GM18508 (cell line): ENCODE results near the gene CTF1.

Experiments
- ATAC-seq: cut with Tn5 transposase; IDR thresholded peaks from one replicate; pipeline ENCODE4 v1.9.1; 2021; ENCODE audit warnings: moderate number of reproducible peaks; ENCODE audit not compliant: insufficient read depth, unreplicated experiment

The CTF1 gene

DNA sequence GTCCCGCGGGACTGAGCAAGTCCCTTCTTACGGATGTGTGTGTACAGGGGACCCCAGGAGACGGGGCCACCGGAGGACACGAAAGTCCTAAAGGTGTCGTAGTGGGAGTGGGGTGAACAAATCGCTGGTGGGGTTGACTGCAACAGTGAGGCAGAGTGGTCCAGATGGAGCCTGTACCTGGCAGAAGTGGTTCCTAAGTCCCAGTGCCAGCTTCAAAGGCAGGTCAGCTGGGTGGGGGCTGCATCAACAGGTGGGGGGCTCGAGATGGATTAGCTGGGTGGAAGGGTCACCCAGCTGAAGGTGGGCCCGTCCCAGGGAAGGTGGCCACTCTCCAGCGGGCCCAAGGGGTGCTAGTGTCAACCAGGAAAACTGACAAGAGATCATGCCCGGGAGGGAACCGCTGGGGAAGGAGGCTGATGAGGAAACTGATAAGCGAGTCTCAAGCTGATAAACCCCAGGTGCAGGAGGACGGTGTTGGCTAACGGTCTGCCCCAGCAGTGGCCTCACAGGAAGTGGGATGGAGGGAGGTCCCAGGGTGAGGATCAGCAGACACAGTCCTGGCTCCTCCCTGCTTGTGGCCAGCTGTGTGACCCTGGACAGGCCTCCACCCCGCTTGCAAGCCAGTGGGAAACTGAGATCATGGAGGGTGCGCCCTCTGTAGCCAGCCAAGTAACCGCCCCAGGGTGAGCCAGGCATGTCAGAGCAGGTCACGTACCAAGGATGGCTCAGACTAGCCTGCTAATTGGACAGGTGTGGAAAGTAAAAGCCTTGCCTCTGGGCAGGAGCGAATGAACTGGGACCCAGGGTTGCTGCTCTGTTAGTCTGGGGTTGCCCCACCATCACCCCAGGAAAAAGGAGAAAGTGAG lies 53.5 kb downstream of the CTF1 start:
- no peak for ATAC-seq

DNA sequence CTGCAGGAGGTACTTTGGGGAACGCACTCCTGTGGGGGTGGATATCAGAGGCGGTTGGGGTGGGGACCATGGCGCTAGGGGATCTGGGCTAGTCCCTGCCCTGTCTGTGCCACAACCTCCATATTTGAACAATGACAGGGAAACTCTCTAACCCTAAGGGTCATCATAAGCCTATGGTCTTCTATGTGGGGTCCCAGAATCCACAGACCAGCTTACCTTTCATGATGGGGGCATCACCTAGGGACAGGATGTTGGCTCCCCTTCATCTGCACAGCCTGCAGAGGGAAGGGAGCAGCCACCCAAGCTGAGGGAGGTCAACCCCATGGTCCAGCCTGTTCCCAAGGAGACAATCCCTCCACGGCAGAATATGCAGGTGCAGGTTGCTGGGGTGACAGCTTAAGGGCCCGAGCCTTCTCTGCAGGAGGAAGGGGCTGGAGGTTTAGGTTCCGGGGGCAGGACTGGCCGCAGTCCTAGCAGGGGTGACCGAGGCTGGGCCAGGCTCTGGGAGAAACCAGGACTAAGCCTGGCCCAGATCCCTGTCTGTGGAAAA lies 54.2 kb downstream of the CTF1 start:
- no peak for ATAC-seq

DNA sequence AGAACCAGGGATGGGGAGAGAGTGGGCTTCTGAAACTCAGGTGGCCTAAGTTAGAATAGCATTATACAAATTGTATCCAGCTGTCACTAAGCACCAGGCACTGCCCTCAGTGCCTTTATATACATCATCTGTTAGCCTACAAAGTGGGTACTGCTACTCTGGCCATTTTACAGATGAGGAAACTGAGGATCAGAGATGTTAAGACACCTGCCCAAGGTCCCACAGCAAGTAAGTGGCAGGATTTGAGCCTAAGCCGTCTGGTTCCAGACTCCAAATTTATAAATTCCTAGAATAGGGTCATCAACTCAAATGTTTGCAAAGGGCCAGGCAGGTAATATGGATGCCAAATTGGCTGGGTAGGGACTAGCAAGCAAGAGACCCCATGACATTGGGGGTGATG lies 54.8 kb downstream of the CTF1 start:
- no peak for ATAC-seq

DNA sequence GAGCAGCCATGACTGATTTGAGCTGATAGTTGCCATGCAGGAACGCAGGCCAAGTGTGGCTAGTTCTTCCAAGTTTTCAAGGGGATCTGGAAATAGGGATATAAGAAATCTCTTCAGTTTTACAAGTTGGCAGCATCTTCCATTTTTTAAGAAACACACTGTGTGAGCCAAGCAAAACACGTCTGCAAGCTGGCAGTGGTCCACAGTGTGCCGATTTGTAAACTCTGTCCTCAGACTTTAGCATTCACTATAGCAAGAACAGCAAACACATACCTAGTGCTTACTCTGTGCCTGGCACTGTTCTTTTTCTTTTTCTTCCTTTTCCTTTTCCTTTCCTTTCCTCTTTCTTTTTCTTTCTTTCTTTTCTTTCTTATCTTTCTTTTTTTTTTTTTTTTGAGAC lies 55.3 kb downstream of the CTF1 start:
- no peak for ATAC-seq

DNA sequence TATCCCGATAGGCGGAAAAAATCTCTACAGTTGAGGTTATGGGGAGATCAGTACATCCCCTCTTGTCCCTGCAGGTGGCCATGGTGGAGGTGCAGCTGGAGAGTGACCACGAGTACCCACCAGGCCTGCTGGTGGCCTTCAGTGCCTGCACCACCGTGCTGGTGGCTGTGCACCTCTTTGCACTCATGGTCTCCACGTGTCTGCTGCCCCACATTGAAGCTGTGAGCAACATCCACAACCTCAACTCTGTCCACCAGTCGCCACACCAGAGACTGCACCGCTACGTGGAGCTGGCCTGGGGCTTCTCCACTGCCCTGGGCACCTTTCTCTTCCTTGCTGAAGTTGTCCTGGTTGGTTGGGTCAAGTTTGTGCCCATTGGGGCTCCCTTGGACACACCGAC lies 56.7 kb downstream of the CTF1 start:
- no peak for ATAC-seq
